GM23338 (cell line): ENCODE data around the gene FAM229B. TPM values are rescaled to one million over a fixed set of nuclear protein-coding genes. Genes with fewer than 3 reads are reported as not detected.

Source experiments
- ATAC-seq: fragments of 200-7000 bp; cut with Tn5 transposase; 3 replicates; pipeline ENCODE4 v1.9.1; 2020
- DNase-seq: peaks from one replicate; pipeline ENCODE4 v3.0.0-alpha.2; 2015; ENCODE audit warnings: low spot score
- H2AFZ ChIP-seq: fragments of 200-600 bp; sonication (generic); 2 replicates; pipeline ENCODE4 v1.8.0; 2016; ENCODE audit warnings: antibody characterized with exemption, mild to moderate bottlenecking, moderate library complexity
- H3F3A ChIP-seq: fragments of 200-600 bp; sonication (generic); replicated peaks from 2 replicates; pipeline ENCODE4 v1.8.0; 2017; ENCODE audit warnings: antibody characterized with exemption, mixed run types, low read depth
- H3K27ac ChIP-seq: fragments of 200-600 bp; sonication (generic); 2 replicates; pipeline ENCODE4 v1.6.1; 2016; ENCODE audit warnings: low read depth
- H3K27me3 ChIP-seq: fragments of 200-600 bp; sonication (generic); 2 replicates; pipeline ENCODE4 v1.8.0; 2016; ENCODE audit warnings: mild to moderate bottlenecking, mixed run types, moderate library complexity; ENCODE audit not compliant: insufficient read depth
- H3K36me3 ChIP-seq: fragments of 200-600 bp; sonication (generic); 2 replicates; pipeline ENCODE4 v1.8.0; 2016; ENCODE audit warnings: mild to moderate bottlenecking; ENCODE audit not compliant: insufficient read depth
- H3K4me1 ChIP-seq: fragments of 200-600 bp; sonication (generic); 2 replicates; pipeline ENCODE4 v1.8.0; 2016; ENCODE audit warnings: mild to moderate bottlenecking, moderate library complexity; ENCODE audit not compliant: insufficient read depth
- H3K4me2 ChIP-seq: fragments of 200-600 bp; sonication (generic); 2 replicates; pipeline ENCODE4 v1.7.1; 2017; ENCODE audit warnings: mixed run types
- H3K4me3 ChIP-seq: fragments of 200-600 bp; sonication (generic); 2 replicates; pipeline ENCODE4 v1.6.1; 2016; ENCODE audit warnings: mixed run types
- H3K79me2 ChIP-seq: fragments of 200-600 bp; sonication (generic); replicated peaks from 2 replicates; pipeline ENCODE4 v1.8.0; 2017; ENCODE audit warnings: mild to moderate bottlenecking; ENCODE audit not compliant: insufficient read depth
- H3K9me2 ChIP-seq: fragments of 200-600 bp; sonication (generic); 2 replicates; pipeline ENCODE4 v1.8.0; 2017; ENCODE audit not compliant: insufficient read depth
- H4K20me1 ChIP-seq: fragments of 200-600 bp; sonication (generic); replicated peaks from 2 replicates; pipeline ENCODE4 v1.8.0; 2017; ENCODE audit warnings: mild to moderate bottlenecking; ENCODE audit not compliant: insufficient read depth
- H3K27ac Mint-ChIP-seq: 2 replicates; pipeline ENCODE4 v1.8.0; 2020; ENCODE audit warnings: inconsistent platforms, mild to moderate bottlenecking, moderate library complexity, mixed read lengths
- H3K27me3 Mint-ChIP-seq: 3 replicates; pipeline ENCODE4 v1.8.0; 2022; ENCODE audit warnings: low read depth, mild to moderate bottlenecking, moderate library complexity, mixed read lengths, inconsistent platforms; ENCODE audit not compliant: insufficient read depth, poor library complexity
- H3K36me3 Mint-ChIP-seq: 3 replicates; pipeline ENCODE4 v1.8.0; 2021; ENCODE audit warnings: low read depth, mild to moderate bottlenecking, inconsistent platforms, moderate library complexity, mixed read lengths
- H3K4me1 Mint-ChIP-seq: 3 replicates; pipeline ENCODE4 v1.8.0; 2020; ENCODE audit warnings: mild to moderate bottlenecking, inconsistent platforms, mixed read lengths
- H3K4me3 Mint-ChIP-seq: 3 replicates; pipeline ENCODE4 v1.8.0; 2021; ENCODE audit warnings: moderate library complexity, mild to moderate bottlenecking, inconsistent platforms, mixed read lengths
- H3K9me3 Mint-ChIP-seq: 3 replicates; pipeline ENCODE4 v1.8.0; 2020; ENCODE audit warnings: moderate library complexity, mild to moderate bottlenecking, inconsistent platforms, mixed read lengths
- CTCF ChIP-seq, 2 experiments: fragments of 200-600 bp in 1 of 2; sonication (generic) in 1 of 2; conservative IDR thresholded peaks; 2 replicates each; pipeline versions ENCODE4 v1.5.1 to v1.6.1; 2016 to 2017; ENCODE audit warnings: antibody characterized with exemption in 2 of 2, low read depth in 2 of 2, mild to moderate bottlenecking in 2 of 2, moderate library complexity in 1 of 2
- EZH2 ChIP-seq: fragments of 200-600 bp; sonication (generic); IDR thresholded peaks from one replicate; pipeline ENCODE4 v1.8.0; 2017; ENCODE audit warnings: antibody characterized with exemption, mild to moderate bottlenecking, low read depth; ENCODE audit not compliant: unreplicated experiment
- EZH2phosphoT487 ChIP-seq: fragments of 200-600 bp; sonication (generic); IDR thresholded peaks from one replicate; pipeline ENCODE4 v1.8.1; 2018; ENCODE audit warnings: antibody characterized with exemption; ENCODE audit not compliant: unreplicated experiment
- NANOG ChIP-seq: IDR thresholded peaks from 2 replicates; pipeline ENCODE4 v1.6.1; 2016; ENCODE audit warnings: antibody characterized with exemption, borderline replicate concordance
- STAT1 ChIP-seq: IDR thresholded peaks from one replicate; pipeline ENCODE4 v1.6.1; 2016; ENCODE audit warnings: antibody characterized with exemption; ENCODE audit not compliant: unreplicated experiment
- ZNF114 ChIP-seq: fragments of 250-450 bp; sonication (Bioruptor Pico); IDR thresholded peaks from 2 replicates; pipeline ENCODE4 v1.5.0; 2020; ENCODE audit warnings: mild to moderate bottlenecking, moderate library complexity
- polyA plus RNA-seq: library from polyadenylated mRNA; unstranded; fragments of >200 nt; fragmentation: Nextera tagmentation; extraction: Ambion mirVana; gene quantifications from 2 replicates; pipeline ENCODE4 v1.2.1, GENCODE V29; 2016
- total RNA-seq: library from RNA; depleted of rRNA; stranded (reverse); fragments of >200 nt; shearing (Covaris generic); gene quantifications from 2 replicates; pipeline ENCODE4 v1.2.3, GENCODE V29; 2014

FAM229B gene
- total and polyA plus RNA-seq, 2 experiments from 2014 or later, result 4.4 to 32.9 TPM

DNA sequence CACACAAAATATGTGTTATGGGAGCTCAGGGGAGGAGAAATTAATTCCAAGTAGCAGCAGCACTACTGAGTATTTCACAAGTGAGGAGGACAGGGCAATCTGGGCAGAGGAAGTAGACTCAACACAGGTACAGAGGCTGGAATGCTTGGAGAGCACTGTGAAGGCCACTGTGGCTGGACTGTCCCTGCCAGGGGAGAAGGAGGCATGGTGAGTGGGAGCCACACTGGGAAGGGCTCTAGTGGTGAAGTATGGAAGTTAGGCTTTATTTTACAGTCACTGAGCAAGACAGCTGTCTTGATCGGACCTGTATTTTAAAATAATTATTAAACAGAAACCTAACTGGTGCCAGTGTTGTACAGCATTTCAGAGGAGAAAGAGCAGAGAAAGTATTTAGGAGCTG lies 28.8 kb downstream of the FAM229B start:
- 0 out of 2 replicates have a peak overlapping the region, but pooled peaks have one; percentile 20 for H2AFZ ChIP-seq
- H3F3A ChIP-seq, result no peaks in the 10 kb centered on the region
- H3K9me2 ChIP-seq, result no peaks in the 10 kb centered on the region
- Mint-ChIP-seq H3K27ac (no peak overlapping the region), H3K4me3 (no peak overlapping the region), H3K4me1 (no peaks in the 10 kb centered on the region), H3K9me3 (no peaks in the 10 kb centered on the region; the same call in 2 of the 3 replicates), H3K27me3 (no peaks in the 10 kb centered on the region), H3K36me3 (no peaks in the 10 kb centered on the region)
- DNase-seq (peak; percentile 30), ATAC-seq (peak; percentile 83)
- no peaks in the 10 kb centered on the region for H3K27me3 ChIP-seq
- no peaks in the 10 kb centered on the region for H3K36me3 ChIP-seq
- H3K4me3 ChIP-seq, result no peak overlapping the region
- H3K79me2 ChIP-seq, result no peaks in the 10 kb centered on the region
- H3K4me2 ChIP-seq, result no peak overlapping the region
- H4K20me1 ChIP-seq, result no peaks in the 10 kb centered on the region
- H3K27ac ChIP-seq, result no peak overlapping the region
- H3K4me1 ChIP-seq, result no peaks in the 10 kb centered on the region
- TF ChIP-seq EZH2, result no peak
- TF ChIP-seq CTCF (conservative IDR thresholded peaks at IDR 0.05; ENCODE audit: low read depth in 2 of 2), result peak in 1 of 2 experiments; percentile 31; a peak in 3 of 4 replicates

DNA sequence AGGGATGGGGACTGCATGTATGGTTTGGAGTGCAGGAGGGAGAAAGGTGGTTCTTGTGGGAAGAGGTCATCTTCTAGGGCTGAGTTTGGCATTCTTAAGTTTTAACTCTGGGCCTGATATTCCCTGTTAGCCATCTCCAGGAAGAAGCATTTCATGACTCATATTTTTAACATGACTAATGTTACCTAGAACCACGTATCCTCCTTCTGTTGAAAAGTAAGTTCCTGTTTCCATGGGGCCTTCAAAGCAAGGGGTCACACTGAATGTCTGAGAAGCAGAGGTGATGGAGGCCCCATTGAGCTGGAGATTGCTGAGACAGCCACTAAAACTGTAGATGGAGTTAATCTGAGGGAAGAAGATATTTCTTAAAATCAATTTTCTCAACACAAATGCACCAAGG lies 30.2 kb downstream of the FAM229B start:
- H3K27ac Mint-ChIP-seq, result no peak overlapping the region
- no peaks in the 10 kb centered on the region for H3K79me2 ChIP-seq
- H3K9me3 Mint-ChIP-seq, result no peaks in the 10 kb centered on the region; the same call in 2 of the 3 replicates
- H3K27ac ChIP-seq, result no peak overlapping the region
- ATAC-seq (no peak), DNase-seq (no peak)
- no peak overlapping the region for H3K4me3 ChIP-seq
- no peaks in the 10 kb centered on the region for H3K4me1 Mint-ChIP-seq
- no peaks in the 10 kb centered on the region for H3K4me1 ChIP-seq
- H3K36me3 ChIP-seq, result no peaks in the 10 kb centered on the region
- H3K27me3 Mint-ChIP-seq, result no peaks in the 10 kb centered on the region
- no peaks in the 10 kb centered on the region for H4K20me1 ChIP-seq
- no peak overlapping the region for H2AFZ ChIP-seq
- H3K4me3 Mint-ChIP-seq, result no peak overlapping the region
- no peak overlapping the region for H3K4me2 ChIP-seq
- no peaks in the 10 kb centered on the region for H3K9me2 ChIP-seq
- TF ChIP-seq EZH2phosphoT487 (no peak), NANOG (no peak), ZNF114 (CRISPR knock-in tag) (no peak), STAT1 (no peak)
- H3K27me3 ChIP-seq, result no peaks in the 10 kb centered on the region
- H3K36me3 Mint-ChIP-seq, result no peaks in the 10 kb centered on the region
- H3F3A ChIP-seq, result no peaks in the 10 kb centered on the region

DNA sequence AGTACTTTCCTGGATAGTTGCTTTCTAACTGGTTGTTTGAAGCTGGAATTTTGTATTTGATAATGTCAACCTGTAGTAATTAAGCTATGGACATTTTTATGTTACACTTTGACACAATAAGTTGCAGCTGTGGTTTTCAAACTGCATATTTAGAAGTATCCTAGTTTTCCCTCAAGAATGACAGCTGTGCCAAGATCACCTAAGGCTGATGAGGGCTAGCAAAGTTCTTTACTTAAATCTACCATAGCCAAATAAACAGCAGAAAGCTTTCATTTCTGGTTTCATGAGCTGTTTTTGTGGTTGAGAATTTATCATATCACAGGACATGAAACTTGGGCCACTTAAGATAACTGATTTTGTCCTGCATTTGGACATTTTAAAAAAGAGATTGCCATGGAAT lies 30.6 kb downstream of the FAM229B start:
- H3F3A ChIP-seq, result no peaks in the 10 kb centered on the region
- no peaks in the 10 kb centered on the region; the same call in 2 of the 3 replicates for H3K9me3 Mint-ChIP-seq
- H3K4me3 ChIP-seq, result no peak overlapping the region
- H3K27ac Mint-ChIP-seq, result no peak overlapping the region
- H3K27me3 Mint-ChIP-seq, result no peaks in the 10 kb centered on the region
- no peaks in the 10 kb centered on the region for H4K20me1 ChIP-seq
- H3K27me3 ChIP-seq, result no peaks in the 10 kb centered on the region
- H3K9me2 ChIP-seq, result no peaks in the 10 kb centered on the region
- H3K27ac ChIP-seq, result no peak overlapping the region
- H3K36me3 Mint-ChIP-seq, result no peaks in the 10 kb centered on the region
- TF ChIP-seq EZH2 (no peak), ZNF114 (CRISPR knock-in tag) (no peak)
- H3K36me3 ChIP-seq, result no peaks in the 10 kb centered on the region
- ATAC-seq (no peak), DNase-seq (no peak)
- no peaks in the 10 kb centered on the region for H3K4me1 ChIP-seq
- no peak overlapping the region for H2AFZ ChIP-seq
- no peaks in the 10 kb centered on the region for H3K79me2 ChIP-seq
- H3K4me3 Mint-ChIP-seq, result no peak overlapping the region
- H3K4me2 ChIP-seq, result no peak overlapping the region
- H3K4me1 Mint-ChIP-seq, result peaks cover 3% of the 10 kb centered on the region
